NCI-H2196 treated with DMSO at 0.1 percent for 48 hours (cell line): Measurements from ENCODE around the gene KRTAP20-1.

Experiments used
- DNase-seq: peaks from one replicate; lab custom pipeline; 2025; ENCODE audit not compliant: unreplicated experiment; lab: John Stamatoyannopoulos, UW

KRTAP20-1 gene

GRCh38 chr21:30642564-30642963 lies 26.3 kb downstream of the KRTAP20-1 start, which contains the start of gene KRTAP20-3:
Gene KRTAP20-3 (plus strand): TSS chr21:30642864.
- no peak for DNase-seq

DNA sequence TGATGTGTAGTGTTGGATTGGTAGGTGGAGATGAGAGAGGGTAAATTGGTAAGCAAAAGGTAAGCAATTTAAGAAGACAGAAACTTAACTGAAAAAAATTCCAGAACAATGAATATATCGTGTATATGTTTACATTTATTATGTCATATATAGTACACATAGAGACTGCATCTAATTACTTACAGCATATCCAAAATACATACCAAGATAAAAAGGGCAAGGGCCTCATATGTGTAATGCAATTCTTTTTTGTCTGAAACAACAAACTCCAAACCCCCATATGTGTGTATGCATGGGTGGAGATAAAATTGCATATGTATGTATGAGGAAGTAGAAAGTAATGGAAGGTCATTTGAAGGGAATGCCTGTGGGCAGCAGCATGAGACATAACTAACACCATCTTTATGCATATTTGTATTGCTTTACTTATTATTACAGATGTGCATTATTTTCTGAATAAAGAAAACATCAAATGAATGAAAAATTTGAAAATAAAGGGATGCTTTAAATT lies 30.7 kb downstream of the KRTAP20-1 start:
- no peak for DNase-seq

DNA sequence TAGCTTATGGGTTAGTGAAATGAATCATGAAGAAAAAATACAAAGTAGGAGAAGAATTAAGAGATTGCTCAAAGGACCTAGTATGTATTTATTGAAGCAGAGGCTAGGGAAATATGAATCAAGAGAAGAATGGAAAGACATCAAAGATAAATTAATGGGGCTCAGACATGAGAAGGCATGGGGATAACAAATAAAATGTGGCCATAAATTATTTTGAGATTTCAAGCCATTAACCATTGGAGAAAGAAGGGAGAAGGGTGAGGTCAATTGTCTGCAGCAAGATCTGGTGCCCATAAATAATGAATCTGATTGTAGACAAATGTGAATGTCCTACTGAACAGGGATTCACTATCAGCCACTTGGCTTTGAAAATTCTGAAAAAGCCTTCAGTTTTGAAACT lies 36.7 kb downstream of the KRTAP20-1 start:
- no peak for DNase-seq
